ENCODE data around the gene SLC38A3. TPM values are rescaled to one million over a fixed set of nuclear protein-coding genes. Genes with fewer than 3 reads are reported as not detected.

SLC38A3 gene
- polyA plus RNA-seq, 1 donor, result 3.3 TPM

GRCh38 chr3:50169232-50169832 lies 35.7 kb upstream of the SLC38A3 start:
- DNase-seq, result no peak

GRCh38 chr3:50169858-50170257 lies 35.2 kb upstream of the SLC38A3 start:
- DNase-seq, result no peak

- DNase-seq, result no peak
Measured at GRCh38 chr3:50170689-50171088, 34.4 kb upstream of the SLC38A3 start.

- DNase-seq, result no peak
Measured at GRCh38 chr3:50171540-50172301, 33.4 kb upstream of the SLC38A3 start.

GRCh38 chr3:50172626-50173220 lies 32.3 kb upstream of the SLC38A3 start:
- no peak for DNase-seq

GRCh38 chr3:50173685-50174516 lies 31.2 kb upstream of the SLC38A3 start:
- DNase-seq, result no peak

- DNase-seq, result no peak
Measured at GRCh38 chr3:50174517-50174895, 30.6 kb upstream of the SLC38A3 start.

GRCh38 chr3:50174947-50175524 lies 30.0 kb upstream of the SLC38A3 start:
- no peak for DNase-seq

GRCh38 chr3:50177346-50177745 lies 27.7 kb upstream of the SLC38A3 start:
- DNase-seq, result no peak

- DNase-seq, result no peak
Measured at GRCh38 chr3:50179710-50180109, 25.4 kb upstream of the SLC38A3 start.

- no peak for DNase-seq
Measured at GRCh38 chr3:50181985-50182384, 23.1 kb upstream of the SLC38A3 start.

GRCh38 chr3:50182533-50183099 lies 22.5 kb upstream of the SLC38A3 start:
- DNase-seq, result no peak

- DNase-seq, result no peak
Measured at GRCh38 chr3:50183755-50184154, 21.3 kb upstream of the SLC38A3 start.

- no peak for DNase-seq
Measured at GRCh38 chr3:50184242-50184978, 20.7 kb upstream of the SLC38A3 start.

- DNase-seq, result no peak
Measured at GRCh38 chr3:50185230-50185629, 19.8 kb upstream of the SLC38A3 start.

GRCh38 chr3:50186096-50186495 lies 19.0 kb upstream of the SLC38A3 start:
- DNase-seq, result no peak

GRCh38 chr3:50187750-50188149 lies 17.3 kb upstream of the SLC38A3 start:
- no peak for DNase-seq

GRCh38 chr3:50189274-50189673 lies 15.8 kb upstream of the SLC38A3 start:
- peak; percentile 72 for DNase-seq

GRCh38 chr3:50189989-50190388 lies 15.1 kb upstream of the SLC38A3 start:
- no peak for DNase-seq

- DNase-seq, result no peak
Measured at GRCh38 chr3:50190936-50191660, 14.0 kb upstream of the SLC38A3 start, which contains the start of gene GNAT1. Gene GNAT1 (plus strand): TSS chr3:50191610. CDS start chr3:50191726, 116 bp downstream.

- no peak for DNase-seq
Measured at GRCh38 chr3:50192124-50192523, 12.9 kb upstream of the SLC38A3 start.

All from hindlimb muscle (tissue), 1 donor.